ENCODE data around the gene ASB2.
A peak's percentile ranks its signal among the peaks of the same experiment; 100 is the strongest.

- TF ChIP-seq CTCF (IDR thresholded peaks at IDR 0.05; ENCODE audit: borderline replicate concordance, extremely low read depth, low read length, poor library complexity, severe bottlenecking) (peak; percentile 78), EZH2 (IDR thresholded peaks at IDR 0.05; ENCODE audit: borderline replicate concordance, low read depth, low read length, severe bottlenecking) (no peak)
Measured at GRCh38 chr14:93906341-93907329, 69.7 kb downstream of the ASB2 start.

All from DND-41 (cell line).